ENCODE data around the gene STK38.
A peak's percentile ranks its signal among the peaks of the same experiment; 100 is the strongest.

STK38 gene

GRCh38 chr6:36560822-36561221 lies 13.5 kb upstream of the STK38 start:
- Histone ChIP-seq H3K27me3 (ENCODE audit: control insufficient read depth, insufficient read depth, low read length) (peaks cover 10% of the 10 kb centered on the region), H3K36me3 (ENCODE audit: insufficient read depth, low read length) (no peaks in the 10 kb centered on the region), H3K9ac (ENCODE audit: low read depth, low read length) (no peak overlapping the region), H3K9me3 (replicated peaks; ENCODE audit: low read length) (no peaks in the 10 kb centered on the region), H3K4me3 (ENCODE audit: low read length) (no peak overlapping the region), H3K4me2 (ENCODE audit: low read length) (no peak overlapping the region), H3K4me1 (ENCODE audit: control insufficient read depth, insufficient read depth, low read length) (no peaks in the 10 kb centered on the region)

GRCh38 chr6:36559011-36559793 lies 11.9 kb upstream of the STK38 start:
- Histone ChIP-seq H3K9ac (ENCODE audit: low read depth, low read length) (no peak overlapping the region), H3K9me3 (replicated peaks; ENCODE audit: low read length) (no peaks in the 10 kb centered on the region), H3K4me3 (ENCODE audit: low read length) (no peak overlapping the region), H3K36me3 (ENCODE audit: insufficient read depth, low read length) (no peaks in the 10 kb centered on the region), H3K4me1 (ENCODE audit: control insufficient read depth, insufficient read depth, low read length) (peaks cover 11% of the 10 kb centered on the region), H3K27me3 (ENCODE audit: control insufficient read depth, insufficient read depth, low read length) (peaks cover 10% of the 10 kb centered on the region), H3K4me2 (ENCODE audit: low read length) (no peak overlapping the region)

- Histone ChIP-seq H3K4me2 (ENCODE audit: low read length) (no peak overlapping the region), H3K9me3 (replicated peaks; ENCODE audit: low read length) (no peaks in the 10 kb centered on the region), H3K9ac (ENCODE audit: low read depth, low read length) (no peak overlapping the region), H3K4me3 (ENCODE audit: low read length) (no peak overlapping the region), H3K36me3 (ENCODE audit: insufficient read depth, low read length) (no peaks in the 10 kb centered on the region), H3K4me1 (ENCODE audit: control insufficient read depth, insufficient read depth, low read length) (peaks cover 11% of the 10 kb centered on the region), H3K27me3 (ENCODE audit: control insufficient read depth, insufficient read depth, low read length) (peaks cover 7% of the 10 kb centered on the region)
Measured at GRCh38 chr6:36556281-36556680, 9.0 kb upstream of the STK38 start.

GRCh38 chr6:36555750-36556252 lies 8.5 kb upstream of the STK38 start:
- Histone ChIP-seq H3K36me3 (ENCODE audit: insufficient read depth, low read length) (no peaks in the 10 kb centered on the region), H3K4me3 (ENCODE audit: low read length) (no peak overlapping the region), H3K4me1 (ENCODE audit: control insufficient read depth, insufficient read depth, low read length) (peaks cover 11% of the 10 kb centered on the region), H3K9me3 (replicated peaks; ENCODE audit: low read length) (no peaks in the 10 kb centered on the region), H3K9ac (ENCODE audit: low read depth, low read length) (no peak overlapping the region), H3K27me3 (ENCODE audit: control insufficient read depth, insufficient read depth, low read length) (peaks cover 6% of the 10 kb centered on the region), H3K4me2 (ENCODE audit: low read length) (no peak overlapping the region)

GRCh38 chr6:36550473-36551000 lies 3.3 kb upstream of the STK38 start:
- Histone ChIP-seq H3K9me3 (replicated peaks; ENCODE audit: low read length) (no peaks in the 10 kb centered on the region), H3K4me3 (ENCODE audit: low read length) (no peak overlapping the region), H3K27me3 (ENCODE audit: control insufficient read depth, insufficient read depth, low read length) (no peaks in the 10 kb centered on the region), H3K9ac (ENCODE audit: low read depth, low read length) (no peak overlapping the region), H3K36me3 (ENCODE audit: insufficient read depth, low read length) (no peaks in the 10 kb centered on the region), H3K4me1 (ENCODE audit: control insufficient read depth, insufficient read depth, low read length) (peaks cover 12% of the 10 kb centered on the region), H3K4me2 (ENCODE audit: low read length) (no peak overlapping the region)

GRCh38 chr6:36548401-36548743 lies 1.1 kb upstream of the STK38 start:
- no peak overlapping the region for H3K9ac ChIP-seq (ENCODE audit: low read depth, low read length)
- H3K4me3 ChIP-seq (ENCODE audit: low read length) = no peak overlapping the region
- H3K27me3 ChIP-seq (ENCODE audit: control insufficient read depth, insufficient read depth, low read length) = no peaks in the 10 kb centered on the region
- peaks cover 4% of the 10 kb centered on the region for H3K36me3 ChIP-seq (ENCODE audit: insufficient read depth, low read length)
- peaks cover 17% of the 10 kb centered on the region for H3K4me1 ChIP-seq (ENCODE audit: control insufficient read depth, insufficient read depth, low read length)
- H3K4me2 ChIP-seq (ENCODE audit: low read length) = no peak overlapping the region
- no peaks in the 10 kb centered on the region for H3K9me3 ChIP-seq (replicated peaks; ENCODE audit: low read length)

- Histone ChIP-seq H3K36me3 (ENCODE audit: insufficient read depth, low read length) (peaks cover 4% of the 10 kb centered on the region), H3K4me1 (ENCODE audit: control insufficient read depth, insufficient read depth, low read length) (peaks cover 17% of the 10 kb centered on the region), H3K27me3 (ENCODE audit: control insufficient read depth, insufficient read depth, low read length) (no peaks in the 10 kb centered on the region), H3K9ac (ENCODE audit: low read depth, low read length) (no peak overlapping the region), H3K4me3 (ENCODE audit: low read length) (peak overlapping the region; percentile 85), H3K4me2 (ENCODE audit: low read length) (peak overlapping the region; percentile 50), H3K9me3 (replicated peaks; ENCODE audit: low read length) (no peaks in the 10 kb centered on the region)
Measured at GRCh38 chr6:36547646-36548400, 544 bp upstream of the STK38 start.

GRCh38 chr6:36546308-36546919 lies 865 bp downstream of the STK38 start:
- peaks cover 7% of the 10 kb centered on the region for H3K36me3 ChIP-seq (ENCODE audit: insufficient read depth, low read length)
- H3K27me3 ChIP-seq (ENCODE audit: control insufficient read depth, insufficient read depth, low read length) = no peaks in the 10 kb centered on the region
- H3K4me2 ChIP-seq (ENCODE audit: low read length) = peak overlapping the region; percentile 88
- peak overlapping the region; percentile 85 for H3K4me3 ChIP-seq (ENCODE audit: low read length)
- H3K9me3 ChIP-seq (replicated peaks; ENCODE audit: low read length) = no peaks in the 10 kb centered on the region
- peaks cover 28% of the 10 kb centered on the region for H3K4me1 ChIP-seq (ENCODE audit: control insufficient read depth, insufficient read depth, low read length)
- peak overlapping the region; percentile 91 for H3K9ac ChIP-seq (ENCODE audit: low read depth, low read length)

- Histone ChIP-seq H3K27me3 (ENCODE audit: control insufficient read depth, insufficient read depth, low read length) (no peaks in the 10 kb centered on the region), H3K4me2 (ENCODE audit: low read length) (peak overlapping the region; percentile 88), H3K9me3 (replicated peaks; ENCODE audit: low read length) (no peaks in the 10 kb centered on the region), H3K36me3 (ENCODE audit: insufficient read depth, low read length) (peaks cover 13% of the 10 kb centered on the region), H3K4me1 (ENCODE audit: control insufficient read depth, insufficient read depth, low read length) (peaks cover 28% of the 10 kb centered on the region), H3K9ac (ENCODE audit: low read depth, low read length) (peak overlapping the region; percentile 91), H3K4me3 (ENCODE audit: low read length) (peak overlapping the region; percentile 85)
Measured at GRCh38 chr6:36545767-36546307, 1.4 kb downstream of the STK38 start.

GRCh38 chr6:36544228-36544627 lies 3.1 kb downstream of the STK38 start:
- Histone ChIP-seq H3K9ac (ENCODE audit: low read depth, low read length) (peak overlapping the region; percentile 33), H3K36me3 (ENCODE audit: insufficient read depth, low read length) (peaks cover 27% of the 10 kb centered on the region), H3K4me3 (ENCODE audit: low read length) (peak overlapping the region; percentile 23), H3K27me3 (ENCODE audit: control insufficient read depth, insufficient read depth, low read length) (no peaks in the 10 kb centered on the region), H3K4me1 (ENCODE audit: control insufficient read depth, insufficient read depth, low read length) (peaks cover 28% of the 10 kb centered on the region), H3K4me2 (ENCODE audit: low read length) (peak overlapping the region; percentile 72), H3K9me3 (replicated peaks; ENCODE audit: low read length) (no peaks in the 10 kb centered on the region)

GRCh38 chr6:36542041-36542440 lies 5.2 kb downstream of the STK38 start:
- peaks cover 32% of the 10 kb centered on the region for H3K36me3 ChIP-seq (ENCODE audit: insufficient read depth, low read length)
- no peaks in the 10 kb centered on the region for H3K9me3 ChIP-seq (replicated peaks; ENCODE audit: low read length)
- peaks cover 33% of the 10 kb centered on the region for H3K4me1 ChIP-seq (ENCODE audit: control insufficient read depth, insufficient read depth, low read length)
- H3K4me2 ChIP-seq (ENCODE audit: low read length) = peak overlapping the region; percentile 29
- no peak overlapping the region for H3K4me3 ChIP-seq (ENCODE audit: low read length)
- H3K27me3 ChIP-seq (ENCODE audit: control insufficient read depth, insufficient read depth, low read length) = no peaks in the 10 kb centered on the region
- no peak overlapping the region for H3K9ac ChIP-seq (ENCODE audit: low read depth, low read length)
